Thoracic aorta (tissue), 2 donors: ENCODE measurements around the gene CACNA2D4. TPM values are rescaled to one million over a fixed set of nuclear protein-coding genes. Genes with fewer than 3 reads are reported as not detected.
"Not testable (repeated sequence)": the region's sequence is repeated elsewhere in the genome, so short reads cannot be mapped to it uniquely, and the experiment has no call there.

Experiments used
- ATAC-seq: fragments of 150-250 bp; one replicate; pipeline ENCODE4 v1.8.0; 2017; ENCODE audit warnings: low read depth; ENCODE audit not compliant: insufficient number of reproducible peaks, low FRiP score
- DNase-seq: peaks from one replicate; pipeline ENCODE4 v3.0.0-alpha.2; 2020; ENCODE audit warnings: low spot score
- H3K27ac ChIP-seq, 2 donors: fragments of 200-600 bp; sonication (generic); 1 replicate in 1 of 2; 2 replicates in 1 of 2; pipeline ENCODE4 v1.5.1; 2016; ENCODE audit warnings: mild to moderate bottlenecking in 2 of 2, moderate library complexity in 2 of 2
- H3K27me3 ChIP-seq: fragments of 200-600 bp; sonication (generic); replicated peaks from 2 replicates; pipeline ENCODE4 v1.6.0; 2016; ENCODE audit warnings: mild to moderate bottlenecking; ENCODE audit not compliant: insufficient read depth
- H3K36me3 ChIP-seq: fragments of 200-600 bp; sonication (generic); one replicate; pipeline ENCODE4 v1.5.1; 2016
- H3K4me1 ChIP-seq, 2 donors: fragments of 200-600 bp; sonication (generic); 1 replicate in 1 of 2; 2 replicates in 1 of 2; pipeline versions ENCODE4 v1.5.1 to v1.6.0; 2016; ENCODE audit warnings: low read depth in 2 of 2, mild to moderate bottlenecking in 1 of 2; ENCODE audit not compliant: control insufficient read depth in 1 of 2
- H3K4me3 ChIP-seq: fragments of 200-600 bp; sonication (generic); 2 replicates; pipeline ENCODE4 v1.5.1; 2016; ENCODE audit warnings: mild to moderate bottlenecking
- H3K9me3 ChIP-seq: fragments of 200-600 bp; sonication (generic); 2 replicates; pipeline ENCODE4 v1.5.1; 2016
- CTCF ChIP-seq: fragments of 200-600 bp; sonication (generic); IDR thresholded peaks from one replicate; pipeline ENCODE4 v1.5.1; 2019; ENCODE audit warnings: antibody characterized with exemption
- total RNA-seq, 2 donors: library from RNA; depleted of rRNA; stranded (reverse); fragments of >200 nt; gene quantifications; one replicate each; pipeline versions ENCODE4 v1.1.0 to v1.2.3, GENCODE V29; 2016

Gene CACNA2D4
- total RNA-seq, 2 donors from 2014 or later, result 8.7 to 12.3 TPM

- no peak for TF ChIP-seq CTCF
- ATAC-seq (no peak), DNase-seq (no peak)
- no peak overlapping the region for H3K27ac ChIP-seq
- H3K4me1 ChIP-seq, result peaks cover 0 to 3% of the 10 kb centered on the region in 2 donors
- no peaks in the 10 kb centered on the region for H3K36me3 ChIP-seq
- no peaks in the 10 kb centered on the region for H3K9me3 ChIP-seq
- H3K4me3 ChIP-seq, result no peak overlapping the region
- H3K27me3 ChIP-seq, result peaks cover 8% of the 10 kb centered on the region
Measured at GRCh38 chr12:1821805-1822204, 96.6 kb downstream of the CACNA2D4 start.

DNA sequence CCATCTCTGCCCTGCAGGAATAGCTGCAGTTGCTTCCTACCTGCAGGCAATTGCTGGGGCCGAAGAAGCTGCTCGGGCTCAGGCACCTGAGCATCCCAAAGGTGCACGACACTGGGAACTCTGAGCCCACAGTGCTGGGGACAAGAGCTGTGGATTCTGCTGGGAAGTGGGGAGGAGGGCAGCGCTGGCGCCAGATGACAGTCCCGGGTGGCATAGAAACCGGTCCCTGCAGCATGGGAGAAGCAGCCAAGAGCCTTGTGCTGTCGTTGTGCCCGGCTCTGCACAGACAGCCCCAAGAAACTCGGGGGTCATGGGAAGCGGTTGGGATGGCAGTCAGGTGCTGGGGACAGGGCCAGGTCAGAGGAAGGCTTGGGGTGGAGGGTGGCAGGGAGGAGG is 97.6 kb downstream of the CACNA2D4 start:
- Histone ChIP-seq H3K27me3 (peaks cover 8% of the 10 kb centered on the region), H3K36me3 (no peaks in the 10 kb centered on the region), H3K9me3 (no peaks in the 10 kb centered on the region), H3K4me3 (no peak overlapping the region), H3K27ac (no peak overlapping the region), H3K4me1 (peaks cover 0 to 3% of the 10 kb centered on the region in 2 donors)
- TF ChIP-seq CTCF, result no peak
- ATAC-seq (no peak), DNase-seq (no peak)

DNA sequence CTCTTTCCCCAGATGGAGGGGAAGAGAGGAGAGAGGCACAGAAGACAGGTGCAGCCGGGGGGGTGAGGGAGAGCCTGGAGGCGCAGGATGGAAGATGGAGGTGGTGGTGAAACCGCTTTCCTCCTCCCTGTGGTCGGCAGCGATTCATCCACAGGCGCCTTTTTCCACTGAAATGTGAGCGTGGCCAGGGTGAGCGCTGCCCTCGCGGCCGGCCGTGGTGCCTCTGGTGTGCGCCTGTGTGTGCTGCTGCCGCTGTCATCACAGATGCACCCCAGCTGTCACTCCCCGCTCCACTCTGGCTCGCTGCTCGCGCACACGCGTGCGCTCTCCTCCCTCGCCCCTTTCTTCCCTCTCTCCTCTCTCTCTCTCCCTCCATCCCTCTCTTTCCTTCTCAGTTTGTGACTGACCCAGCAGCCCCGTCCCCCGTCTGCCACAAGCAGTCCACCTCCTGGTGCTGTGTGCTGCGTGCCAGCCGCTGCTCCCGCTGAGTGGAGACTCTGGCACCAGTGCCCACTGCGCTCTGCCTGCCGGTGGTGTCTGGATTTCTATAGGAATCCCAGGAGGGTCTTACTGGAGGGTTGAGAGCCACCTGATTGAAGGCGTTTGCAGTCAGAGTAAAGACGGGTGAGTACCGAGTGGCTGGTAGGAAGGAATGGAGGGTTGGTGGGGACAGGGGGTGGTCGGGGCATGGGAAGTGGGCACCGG is 98.1 kb downstream of the CACNA2D4 start, which contains the start of gene LRTM2:
Gene LRTM2 (plus strand): TSS at position 375 of the 705 bp plus-strand sequence. CDS start 7,584 bp downstream, outside the sequence.
- no peak for TF ChIP-seq CTCF
- H3K27me3 ChIP-seq, result peaks cover 8% of the 10 kb centered on the region

GRCh38 chr12:1819571-1819970 is 98.9 kb downstream of the CACNA2D4 start:
- no peak for TF ChIP-seq CTCF
- Histone ChIP-seq H3K4me3 (no peak overlapping the region), H3K4me1 (peaks cover 0 to 3% of the 10 kb centered on the region in 2 donors), H3K36me3 (no peaks in the 10 kb centered on the region), H3K27ac (no peak overlapping the region), H3K27me3 (peaks cover 8% of the 10 kb centered on the region), H3K9me3 (no peaks in the 10 kb centered on the region)
- DNase-seq, result no peak
- no peak for ATAC-seq

More for the DNA sequence above, 98.1 kb downstream of the CACNA2D4 start, which contains the start of gene LRTM2:
- Histone ChIP-seq H3K9me3 (no peaks in the 10 kb centered on the region), H3K36me3 (no peaks in the 10 kb centered on the region), H3K4me3 (no peak within 1 kb of the TSS), H3K27ac (no peak within 1 kb of the TSS), H3K4me1 (peaks cover 0 to 3% of the 10 kb centered on the region in 2 donors)
- ATAC-seq (no peak), DNase-seq (no peak)

GRCh38 chr12:1819050-1819449 is 99.4 kb downstream of the CACNA2D4 start:
- H3K4me1 ChIP-seq, result peaks cover 0 to 3% of the 10 kb centered on the region in 2 donors
- no peak overlapping the region for H3K4me3 ChIP-seq
- H3K27ac ChIP-seq, result no peak overlapping the region
- DNase-seq, result no peak
- H3K27me3 ChIP-seq, result peaks cover 8% of the 10 kb centered on the region
- no peak for TF ChIP-seq CTCF
- H3K9me3 ChIP-seq, result no peaks in the 10 kb centered on the region
- no peak for ATAC-seq
- no peaks in the 10 kb centered on the region for H3K36me3 ChIP-seq

GRCh38 chr12:1817928-1818327 is 100.5 kb downstream of the CACNA2D4 start:
- not testable (repeated sequence) for H3K9me3 ChIP-seq, H3K4me1 ChIP-seq, H3K27ac ChIP-seq, ATAC-seq, H3K4me3 ChIP-seq, H3K27me3 ChIP-seq, DNase-seq, H3K36me3 ChIP-seq
